ENCODE results near the gene ZNF222.

The ZNF222 gene

DNA sequence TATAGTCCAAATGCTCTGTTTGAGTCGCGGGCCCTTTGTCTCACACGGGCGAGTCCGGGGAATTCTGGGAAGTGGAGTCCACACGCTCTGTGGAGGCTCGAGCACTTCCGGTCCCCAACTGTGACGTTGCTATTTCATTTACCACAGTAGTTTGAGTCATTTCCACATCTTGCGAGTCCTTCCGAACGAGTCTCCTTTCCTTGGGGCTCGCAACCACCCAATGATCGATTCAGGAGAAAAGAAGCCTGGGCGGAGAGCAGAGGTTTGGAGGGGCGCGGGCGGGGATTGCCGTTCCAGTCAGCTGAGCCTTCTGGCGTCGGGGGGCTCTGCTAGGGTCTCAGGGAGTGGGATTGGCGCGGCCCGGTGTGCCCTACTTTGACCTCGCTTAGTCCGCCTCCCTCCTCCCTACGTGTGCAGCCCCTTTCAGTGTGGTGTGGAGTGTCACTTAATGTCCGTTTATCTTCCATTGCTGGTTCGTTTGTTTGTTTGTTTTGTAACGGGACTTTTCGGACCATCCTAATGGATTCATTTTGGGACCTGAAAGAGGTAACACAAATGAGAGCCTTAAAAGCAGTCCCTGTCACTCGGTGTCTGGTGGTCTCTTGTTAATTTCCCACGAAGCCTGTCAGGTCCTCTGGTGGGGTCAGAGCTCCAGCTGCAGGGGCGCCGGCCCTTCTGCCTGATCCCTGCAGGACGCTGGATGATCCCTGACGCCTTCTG lies at the start of gene ZNF222:
Gene ZNF222, plus strand, starts transcription at position 163 of the 720 bp plus-strand sequence. Its CDS starts 58 bp downstream, at position 221.
- in situ Hi-C loops (cut with HindIII; ENCODE audit: low sequenced_read_pairs), result no loop called here

DNA sequence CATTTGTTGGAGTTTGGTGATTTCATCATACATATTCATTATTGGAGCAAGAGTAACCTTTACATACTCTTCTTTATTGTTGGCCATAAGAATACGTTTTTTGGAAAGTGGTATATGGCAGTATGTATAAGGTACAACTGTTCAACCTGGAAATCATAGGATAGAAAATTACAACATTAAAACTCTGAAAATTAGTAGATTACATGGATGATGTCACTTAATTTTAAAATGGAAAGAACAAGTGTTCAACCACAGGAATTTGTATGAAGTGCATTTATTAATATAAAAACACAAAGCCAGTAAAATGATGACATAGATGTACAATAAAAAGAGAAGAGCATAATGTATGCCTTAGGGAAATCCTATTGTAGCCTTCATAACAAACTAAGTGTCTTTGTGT lies 48.4 kb upstream of the ZNF222 start:
- in situ Hi-C loops (cut with HindIII; ENCODE audit: low sequenced_read_pairs), result no loop called here

DNA sequence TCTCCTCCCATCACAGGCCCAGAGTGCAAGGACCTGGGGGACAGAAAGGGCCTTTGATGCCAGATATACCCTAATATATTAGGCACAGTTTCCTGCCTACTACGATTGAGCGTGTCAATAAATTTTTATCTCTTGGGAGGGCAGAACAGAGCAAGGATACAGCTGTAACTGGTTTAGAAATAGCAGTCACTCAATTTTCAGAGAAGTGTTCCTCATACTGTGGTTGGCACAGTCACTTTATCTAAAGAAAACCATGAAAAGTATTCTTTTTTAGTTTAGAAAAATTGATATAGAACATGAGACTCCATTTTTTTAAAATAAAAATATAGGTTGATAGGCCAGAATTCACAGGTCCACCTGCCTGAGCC lies 41.7 kb upstream of the ZNF222 start:
- in situ Hi-C loops (cut with HindIII; ENCODE audit: low sequenced_read_pairs), result no loop called here

DNA sequence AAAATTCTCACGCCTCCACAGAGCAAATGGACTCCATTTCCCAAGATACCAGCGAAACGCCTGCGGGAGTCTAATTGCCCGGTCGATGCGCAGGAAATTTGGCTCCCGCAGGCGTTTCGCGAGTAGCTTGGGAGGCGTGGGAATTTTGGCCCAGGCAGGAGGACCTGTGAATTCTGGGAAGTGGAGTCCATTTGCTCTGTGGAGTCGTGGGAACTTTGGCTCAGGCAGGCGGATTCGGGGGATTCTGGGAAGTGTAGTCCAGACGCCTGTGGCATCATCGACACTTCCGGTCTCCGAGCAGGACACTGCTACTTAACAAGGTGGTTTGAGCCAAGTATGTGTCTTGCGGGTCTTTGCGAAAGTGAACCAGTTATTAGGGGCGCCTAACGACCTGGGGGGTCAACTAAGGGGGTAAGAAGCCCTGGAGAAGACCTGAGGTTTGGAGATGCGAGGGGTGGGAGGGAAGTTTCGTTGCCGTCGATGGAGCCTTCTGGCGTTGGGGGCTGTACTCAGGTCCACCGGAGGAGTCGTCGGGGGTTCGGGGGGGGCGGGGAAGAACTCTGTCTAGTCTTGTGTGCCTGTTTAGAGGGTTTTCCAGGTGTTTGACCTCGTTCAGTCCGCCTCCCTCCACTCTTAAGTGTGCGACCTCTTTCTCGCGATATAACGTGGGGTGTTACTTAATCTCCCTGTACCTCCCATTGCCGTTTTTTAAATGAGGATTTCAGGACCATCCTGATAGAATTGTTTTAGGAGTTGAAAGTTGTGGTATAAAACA lies 41.1 kb upstream of the ZNF222 start, which contains the start of gene ZNF155:
Gene ZNF155, plus strand, starts transcription at position 277 of the 775 bp plus-strand sequence. CDS start 4,356 bp downstream, outside the sequence.
- in situ Hi-C loops (cut with HindIII; ENCODE audit: low sequenced_read_pairs), result no loop called here

DNA sequence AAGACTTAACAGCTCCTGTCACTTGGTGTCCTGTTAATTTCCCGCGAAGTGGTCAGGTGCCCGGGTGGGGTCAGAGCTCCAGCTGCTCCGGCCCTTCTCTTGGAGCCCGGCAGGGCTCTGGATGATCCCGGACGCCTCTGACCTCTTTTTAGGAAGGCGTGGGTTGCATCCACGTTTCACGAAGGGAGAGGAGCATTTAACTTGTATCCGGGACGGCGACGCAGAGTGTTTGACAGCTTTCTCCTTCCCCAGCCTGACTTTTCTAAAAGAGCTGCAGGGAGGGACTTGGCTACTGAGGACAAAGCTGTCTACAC lies 40.5 kb upstream of the ZNF222 start:
- in situ Hi-C loops (cut with HindIII; ENCODE audit: low sequenced_read_pairs), result no loop called here

DNA sequence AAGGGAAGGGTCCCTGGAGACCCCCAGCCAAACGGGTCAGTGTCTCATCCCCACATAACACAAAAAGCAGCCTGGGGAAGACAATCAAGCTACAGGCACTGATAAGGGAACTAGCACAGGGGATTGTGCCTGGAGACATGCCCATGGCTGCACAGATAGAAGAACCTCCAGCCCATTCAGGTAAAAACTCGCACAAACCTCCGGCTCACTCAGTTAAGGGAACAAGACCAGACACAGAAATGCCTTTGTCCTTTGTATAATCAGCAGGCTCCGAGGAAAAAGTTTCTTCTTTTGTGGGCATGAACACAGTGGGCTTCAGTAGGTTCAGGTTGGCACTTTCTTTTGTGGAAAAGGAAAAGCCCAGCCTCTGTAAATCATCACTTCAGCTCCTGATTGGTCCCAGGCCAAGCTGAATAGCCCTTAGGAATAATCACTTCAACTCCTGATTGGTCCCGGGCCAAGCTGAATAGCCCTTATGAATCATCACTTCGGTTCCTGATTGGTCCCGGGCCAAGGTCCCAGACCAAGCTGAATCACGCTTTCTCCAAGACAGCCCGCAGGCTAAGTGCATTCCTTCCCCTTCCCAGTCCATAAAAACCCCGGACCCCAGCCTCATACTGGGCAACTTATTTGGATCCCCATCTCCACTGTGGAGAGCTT lies 27.4 kb upstream of the ZNF222 start:
- in situ Hi-C loops (cut with HindIII; ENCODE audit: low sequenced_read_pairs), result no loop called here

DNA sequence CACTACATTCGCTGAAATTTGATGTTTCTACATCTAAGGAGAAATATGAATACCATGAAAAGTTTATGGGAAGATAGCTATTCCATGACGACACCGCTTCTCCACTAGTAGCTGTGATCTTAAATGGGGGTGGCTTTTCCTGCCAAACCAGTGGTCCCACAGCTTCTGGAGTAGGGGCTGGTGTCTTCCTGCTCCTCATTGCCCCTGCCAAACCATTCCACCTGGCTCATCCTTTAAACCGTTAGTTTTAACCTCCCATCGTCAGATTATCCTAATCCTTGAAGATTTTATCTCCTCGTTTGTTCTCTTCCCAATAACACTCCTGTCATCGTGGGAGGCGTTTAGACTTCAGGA lies 23.0 kb upstream of the ZNF222 start:
- in situ Hi-C loops (cut with HindIII; ENCODE audit: low sequenced_read_pairs), result no loop called here

DNA sequence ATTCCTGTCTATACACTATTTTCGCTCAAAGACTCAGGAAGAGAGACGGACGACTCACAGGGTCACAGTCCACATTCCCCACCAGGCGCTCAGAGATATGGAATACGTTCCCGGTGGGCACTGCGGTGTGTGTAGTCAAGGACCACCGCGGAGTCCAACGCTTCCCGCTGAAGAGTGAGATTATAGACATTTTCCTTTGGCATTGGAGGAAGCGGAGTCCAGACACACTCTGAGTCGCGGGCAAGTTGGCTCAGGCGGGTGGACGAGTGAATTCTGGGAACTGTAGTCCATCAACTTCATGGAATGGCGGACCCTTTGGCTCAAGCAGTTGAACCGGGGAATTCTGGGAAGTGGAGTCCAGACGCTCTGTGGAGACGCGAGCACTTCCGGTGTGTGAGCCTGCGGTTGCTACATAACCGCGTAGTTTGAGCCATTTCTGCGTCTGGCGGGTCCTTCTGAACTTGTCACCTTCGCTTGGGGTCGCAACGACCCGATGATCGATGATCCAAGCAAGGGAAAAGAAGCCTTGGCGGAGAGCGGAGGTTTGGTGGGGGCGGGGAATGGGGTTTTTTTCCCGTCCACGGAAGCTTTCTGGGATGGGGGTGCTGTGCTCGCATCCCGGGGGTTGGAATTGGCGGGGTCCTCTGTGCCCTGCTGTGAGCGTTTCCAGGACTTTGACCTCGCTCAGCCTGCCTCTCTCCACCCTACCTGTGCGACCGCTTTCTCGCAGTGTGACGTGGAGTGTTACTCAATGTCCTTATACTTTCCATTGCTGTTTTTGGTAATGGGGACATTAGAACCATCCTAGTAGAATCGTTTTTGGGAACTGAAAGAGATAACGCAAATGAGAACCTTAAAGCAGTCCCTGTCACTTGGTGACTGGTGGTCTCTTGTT lies 22.4 kb upstream of the ZNF222 start, which contains the start of gene ZNF230:
Gene ZNF230, plus strand, starts transcription at position 392 of the 895 bp plus-strand sequence. CDS start 4,122 bp downstream, outside the sequence.
- in situ Hi-C loops (cut with HindIII; ENCODE audit: low sequenced_read_pairs), result no loop called here

DNA sequence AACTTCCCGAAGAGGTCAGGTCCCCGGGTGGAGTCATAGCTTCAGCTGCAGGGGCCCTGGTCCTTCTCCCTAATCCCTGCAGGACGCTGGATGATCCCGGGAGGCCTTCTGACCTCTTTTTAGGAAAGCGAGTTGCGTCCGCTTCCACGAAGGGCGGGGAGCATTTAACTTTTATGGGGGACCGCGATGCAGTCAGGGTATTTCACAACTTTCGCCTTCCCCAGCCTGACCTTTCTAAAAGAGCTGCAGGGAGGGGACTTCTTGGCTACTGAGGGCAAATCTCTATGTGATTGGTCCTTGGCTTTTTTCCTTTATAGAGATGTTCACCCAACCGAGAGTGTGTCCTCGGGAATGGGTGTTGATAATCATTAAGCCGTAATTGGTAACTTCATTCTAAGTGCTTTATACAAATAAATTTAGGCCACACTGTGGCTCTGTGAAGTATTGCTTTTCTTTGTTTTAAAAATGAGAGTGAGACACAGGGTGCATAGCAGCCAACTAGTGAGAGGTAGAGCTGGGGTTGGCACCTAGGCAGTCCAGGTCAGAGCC lies 21.6 kb upstream of the ZNF222 start:
- in situ Hi-C loops (cut with HindIII; ENCODE audit: low sequenced_read_pairs), result no loop called here

DNA sequence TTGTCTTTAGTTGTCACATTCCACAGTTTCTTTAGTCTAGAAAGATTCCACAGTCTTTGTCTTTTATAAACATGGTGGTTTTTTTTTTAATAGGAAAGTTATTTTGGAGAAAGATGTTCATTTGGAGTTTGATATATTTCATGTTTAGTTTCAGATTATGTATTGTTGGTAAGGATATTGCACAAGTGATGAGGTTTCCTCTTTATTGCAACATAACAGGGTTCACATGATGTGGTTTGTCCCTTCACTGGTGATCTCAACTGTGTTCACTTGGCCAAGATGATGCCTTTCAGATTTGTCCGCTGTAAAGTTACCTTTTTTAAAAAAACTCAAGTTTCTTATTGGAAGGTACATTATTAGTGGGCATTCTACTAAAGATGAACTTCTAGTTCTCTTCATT lies 19.2 kb upstream of the ZNF222 start:
- in situ Hi-C loops (cut with HindIII; ENCODE audit: low sequenced_read_pairs), result no loop called here

DNA sequence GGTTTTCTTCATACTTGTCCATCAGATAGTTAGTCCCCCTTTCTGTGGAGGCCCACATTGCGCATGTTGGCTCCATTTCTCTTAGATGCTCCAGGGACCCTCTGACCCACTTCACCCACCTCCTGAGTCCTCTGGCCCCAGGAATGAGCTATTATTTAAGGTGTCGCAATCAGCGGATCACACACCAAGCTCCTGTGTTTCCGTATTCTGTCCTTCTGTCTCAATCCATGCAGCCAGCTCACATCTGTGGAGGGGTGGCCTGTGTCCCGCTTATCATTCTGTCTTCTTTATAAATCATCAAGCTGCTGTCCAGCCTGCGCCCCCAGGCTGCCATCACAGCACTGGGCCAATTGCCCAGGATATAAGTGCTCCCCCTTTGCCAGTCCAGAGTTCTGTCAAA lies 17.7 kb upstream of the ZNF222 start:
- in situ Hi-C loops (cut with HindIII; ENCODE audit: low sequenced_read_pairs), result no loop called here

DNA sequence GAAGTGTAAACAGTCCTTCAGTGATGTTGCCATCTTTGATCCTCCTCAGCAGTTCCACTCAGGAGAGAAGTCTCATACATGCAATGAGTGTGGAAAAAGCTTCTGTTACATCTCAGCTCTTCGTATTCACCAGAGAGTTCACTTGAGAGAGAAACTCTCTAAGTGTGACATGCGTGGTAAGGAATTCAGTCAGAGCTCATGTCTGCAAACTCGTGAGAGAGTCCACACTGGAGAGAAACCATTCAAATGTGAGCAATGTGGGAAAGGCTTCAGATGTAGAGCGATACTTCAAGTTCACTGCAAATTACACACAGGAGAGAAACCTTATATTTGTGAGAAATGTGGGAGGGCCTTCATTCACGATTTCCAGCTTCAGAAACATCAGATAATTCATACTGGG lies 14.7 kb upstream of the ZNF222 start:
- in situ Hi-C loops (cut with HindIII; ENCODE audit: low sequenced_read_pairs), result no loop called here

DNA sequence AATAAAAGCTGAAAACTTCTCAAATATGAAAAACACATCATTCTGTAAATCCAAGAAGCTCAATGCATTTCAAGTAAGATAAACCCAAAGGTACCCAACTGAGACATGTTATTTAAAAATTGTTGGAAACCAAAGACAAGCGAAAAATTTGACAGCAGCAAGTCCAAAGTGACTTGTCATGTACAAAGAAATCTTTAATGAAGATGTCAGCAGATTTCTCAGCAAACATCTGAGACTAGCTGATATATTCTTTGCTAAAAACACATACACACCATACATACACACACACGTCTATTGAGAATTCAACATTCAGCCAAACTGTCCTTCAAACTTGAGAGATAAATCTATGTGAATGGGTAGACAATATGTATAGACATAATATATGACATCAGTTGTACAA lies 5.7 kb upstream of the ZNF222 start:
- in situ Hi-C loops (cut with HindIII; ENCODE audit: low sequenced_read_pairs), result no loop called here

DNA sequence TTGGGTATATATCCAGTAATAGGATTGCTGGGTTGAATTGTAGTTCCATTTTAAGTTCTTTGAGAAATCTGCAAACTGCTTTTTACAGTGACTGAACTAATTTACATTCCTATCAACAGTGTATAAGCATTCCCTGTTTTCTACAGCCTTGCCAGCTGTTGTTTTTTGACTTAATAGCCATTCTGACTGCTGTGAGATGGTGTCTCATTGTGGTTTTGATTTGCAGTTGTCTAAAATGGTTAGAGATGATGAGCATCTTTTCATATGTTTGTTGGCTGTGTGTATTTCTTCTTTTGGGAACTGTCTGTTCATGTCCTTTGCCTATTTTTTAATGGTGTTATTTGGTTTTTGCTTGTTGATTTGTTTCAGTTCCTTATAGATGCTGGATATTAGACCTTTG lies 4.0 kb upstream of the ZNF222 start:
- in situ Hi-C loops (cut with HindIII; ENCODE audit: low sequenced_read_pairs), result no loop called here

DNA sequence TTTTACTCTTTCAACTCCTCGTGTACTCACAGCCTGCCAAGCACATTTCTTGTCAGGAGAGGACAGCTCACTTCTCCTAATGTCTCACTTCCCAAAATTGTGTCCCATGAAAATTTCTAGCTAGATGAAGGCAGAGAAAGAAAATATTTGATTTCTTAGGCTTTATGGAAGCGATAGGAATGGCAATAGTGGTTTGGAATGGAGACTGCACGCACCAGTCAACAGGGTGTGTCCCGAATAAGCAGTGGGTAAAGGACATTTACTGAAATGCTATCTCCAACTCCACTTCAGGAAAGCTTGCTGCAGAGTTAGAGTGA lies 321 bp upstream of the ZNF222 start:
- in situ Hi-C loops (cut with HindIII; ENCODE audit: low sequenced_read_pairs), result no loop called here

DNA sequence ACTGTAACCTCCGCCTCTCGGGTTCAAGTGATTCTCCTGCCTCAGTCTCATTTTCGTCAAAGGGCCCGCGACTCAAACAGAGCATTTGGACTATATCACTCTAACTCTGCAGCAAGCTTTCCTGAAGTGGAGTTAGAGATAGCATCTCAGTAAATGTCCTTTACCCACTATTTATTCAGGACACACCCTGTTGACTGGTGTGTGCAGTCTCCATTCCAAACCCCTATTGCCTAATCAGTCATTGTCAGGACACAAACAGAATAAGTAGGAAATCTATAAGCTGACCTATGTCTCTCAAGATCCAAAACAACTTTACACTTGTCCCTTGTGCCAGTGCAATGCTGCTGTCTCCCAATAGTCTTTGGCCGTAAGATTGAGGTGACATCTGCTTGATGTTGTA lies 1.4 kb downstream of the ZNF222 start:
- in situ Hi-C loops (cut with HindIII; ENCODE audit: low sequenced_read_pairs), result no loop called here

DNA sequence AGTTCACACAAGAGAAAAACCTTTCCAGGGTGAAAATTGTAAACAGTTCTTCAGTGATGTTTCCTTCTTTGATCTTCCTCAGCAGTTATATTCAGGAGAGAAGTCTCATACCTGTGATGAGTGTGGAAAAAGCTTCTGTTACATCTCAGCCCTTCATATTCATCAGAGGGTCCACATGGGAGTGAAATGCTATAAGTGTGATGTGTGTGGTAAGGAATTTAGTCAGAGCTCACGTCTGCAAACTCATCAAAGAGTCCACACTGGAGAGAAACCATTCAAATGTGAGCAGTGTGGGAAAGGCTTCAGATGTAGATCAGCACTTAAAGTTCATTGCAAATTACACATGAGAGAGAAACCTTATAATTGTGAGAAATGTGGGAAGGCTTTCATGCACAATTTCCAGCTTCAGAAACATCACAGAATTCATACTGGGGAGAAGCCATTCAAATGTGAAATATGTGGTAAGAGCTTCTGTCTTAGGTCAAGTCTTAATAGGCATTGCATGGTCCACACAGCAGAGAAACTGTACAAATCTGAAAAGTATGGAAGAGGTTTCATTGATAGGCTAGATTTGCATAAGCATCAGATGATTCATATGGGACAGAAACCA lies 6.9 kb downstream of the ZNF222 start:
- in situ Hi-C loops (cut with HindIII; ENCODE audit: low sequenced_read_pairs), result no loop called here

DNA sequence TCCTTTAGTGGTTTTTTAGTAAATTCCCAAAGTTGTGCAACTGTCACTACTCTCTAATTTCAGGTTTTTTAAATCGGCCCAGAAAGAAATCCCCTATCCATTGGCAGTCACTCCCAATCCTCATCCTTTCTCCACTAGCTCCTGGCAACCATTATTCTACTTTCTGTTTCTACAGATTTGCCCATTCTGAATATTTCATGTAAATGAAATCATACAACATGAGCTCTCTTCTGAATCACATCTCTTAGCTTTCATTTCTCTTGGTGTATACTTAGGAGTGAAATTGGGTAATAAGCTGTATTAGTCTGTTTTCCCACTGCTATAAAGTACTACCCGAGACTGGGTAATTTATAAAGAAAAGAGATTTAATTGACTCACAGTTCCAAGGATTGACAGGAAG lies 17.0 kb downstream of the ZNF222 start:
- in situ Hi-C loops (cut with HindIII; ENCODE audit: low sequenced_read_pairs), result no loop called here

DNA sequence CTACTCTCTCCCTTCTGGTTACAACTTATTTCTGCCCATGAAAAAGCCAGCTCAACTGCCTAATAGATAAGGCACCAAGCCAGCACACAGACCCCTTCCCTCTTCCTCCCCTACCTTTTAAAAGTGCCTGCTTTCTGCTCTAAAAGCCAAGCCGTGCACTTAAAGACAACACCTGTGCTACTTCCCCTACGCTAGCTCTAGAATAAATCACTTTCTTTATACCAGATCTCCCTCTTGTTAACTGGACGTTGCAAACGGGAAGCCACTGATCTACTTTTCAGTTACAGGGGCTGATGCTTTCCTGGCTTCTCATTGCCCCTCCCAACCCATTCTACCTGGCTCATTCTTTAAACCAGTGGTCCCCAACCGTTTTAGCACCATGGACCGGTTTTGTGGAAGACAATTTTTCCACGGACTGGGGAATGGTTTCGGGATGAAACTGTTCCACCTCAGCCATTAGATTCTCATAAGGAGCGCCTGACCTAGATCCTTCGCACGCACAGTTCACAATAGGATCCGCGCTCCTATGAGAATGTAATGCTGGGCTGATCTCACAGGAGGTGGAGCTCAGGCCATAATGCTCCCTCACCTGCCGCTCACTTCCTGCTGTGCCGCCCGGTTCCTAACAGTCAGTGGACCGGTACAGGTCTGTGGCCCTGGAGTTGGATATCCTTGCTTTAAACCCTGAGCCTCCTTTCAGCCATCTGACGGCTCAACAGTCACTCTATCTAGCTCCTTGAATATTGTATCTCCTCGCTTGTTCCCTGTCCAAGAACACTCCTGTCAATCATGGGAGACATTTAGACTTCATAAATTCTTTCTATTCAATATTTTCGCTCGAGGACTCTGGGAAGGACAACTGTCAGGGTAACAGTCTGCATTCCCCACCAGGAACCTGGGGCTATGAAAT lies 25.8 kb downstream of the ZNF222 start:
- in situ Hi-C loops (cut with HindIII; ENCODE audit: low sequenced_read_pairs), result no loop called here

Data from DLD1 (cell line).